Stimulated activated CD4-positive, alpha-beta T cell treated with anti-CD3 and anti-CD28 coated beads, Interleukin-2, amount 100 ng/mL, for 48 hours (primary cell): ENCODE results near the gene LRRC2.
"Not testable (repeated sequence)": the region's sequence is repeated elsewhere in the genome, so short reads cannot be mapped to it uniquely, and the experiment has no call there.

Experiments used
- DNase-seq, 2 donors: peaks; one replicate each; pipeline ENCODE4 v3.0.0-alpha.2; 2020

LRRC2 gene

GRCh38 chr3:46580675-46581074 is 14.6 kb upstream of the LRRC2 start:
- no peak for DNase-seq

GRCh38 chr3:46579756-46580286 is 13.7 kb upstream of the LRRC2 start:
- DNase-seq = no peak

GRCh38 chr3:46578973-46579755 is 13.1 kb upstream of the LRRC2 start:
- DNase-seq = no peak

GRCh38 chr3:46577580-46578249 is 11.6 kb upstream of the LRRC2 start:
- not testable (repeated sequence) for DNase-seq

GRCh38 chr3:46576879-46577278 is 10.8 kb upstream of the LRRC2 start:
- DNase-seq = no peak

- DNase-seq = no peak
Observed at GRCh38 chr3:46576386-46576785, 10.3 kb upstream of the LRRC2 start.

- no peak for DNase-seq
Observed at GRCh38 chr3:46575577-46576222, 9.6 kb upstream of the LRRC2 start.

GRCh38 chr3:46574881-46575576 is 8.9 kb upstream of the LRRC2 start:
- no peak for DNase-seq

- no peak for DNase-seq
Observed at GRCh38 chr3:46574243-46574646, 8.1 kb upstream of the LRRC2 start.

- DNase-seq = no peak
Observed at GRCh38 chr3:46573701-46574100, 7.6 kb upstream of the LRRC2 start.

- no peak for DNase-seq
Observed at GRCh38 chr3:46571684-46572083, 5.6 kb upstream of the LRRC2 start.

GRCh38 chr3:46565607-46566039 is 479 bp downstream of the LRRC2 start:
- no peak for DNase-seq

GRCh38 chr3:46565077-46565476 is 1.0 kb downstream of the LRRC2 start:
- no peak for DNase-seq

GRCh38 chr3:46564190-46565021 is 1.7 kb downstream of the LRRC2 start:
- DNase-seq = no peak

- no peak for DNase-seq
Observed at GRCh38 chr3:46561951-46562350, 4.2 kb downstream of the LRRC2 start.

- DNase-seq = no peak
Observed at GRCh38 chr3:46561511-46561910, 4.6 kb downstream of the LRRC2 start.

- DNase-seq = no peak
Observed at GRCh38 chr3:46559091-46559704, 6.9 kb downstream of the LRRC2 start.

GRCh38 chr3:46558184-46559043 is 7.7 kb downstream of the LRRC2 start:
- peak; percentile 39 to 60 for DNase-seq

- DNase-seq = no peak
Observed at GRCh38 chr3:46557814-46558183, 8.3 kb downstream of the LRRC2 start.

GRCh38 chr3:46553154-46553553 is 12.9 kb downstream of the LRRC2 start:
- DNase-seq = no peak

GRCh38 chr3:46552538-46552937 is 13.6 kb downstream of the LRRC2 start:
- DNase-seq = no peak
